AG04450 (cell line): ENCODE measurements around the gene VPS52. TPM values are rescaled to one million over a fixed set of nuclear protein-coding genes. Genes with fewer than 3 reads are reported as not detected.

Experiments
- CTCF ChIA-PET: fragments of 300-600, 350-600 bp; formaldehyde crosslinking; extraction: SDS; loops from one replicate; lab custom pipeline; 2022; ENCODE audit warnings: antibody characterized with exemption, inconsistent platforms; lab: Charles Lee
- POLR2A ChIA-PET: fragments of 350-600 bp; formaldehyde crosslinking; extraction: SDS; loops from one replicate; lab custom pipeline; 2021; ENCODE audit warnings: antibody characterized with exemption, inconsistent platforms; lab: Yijun Ruan, JAX
- DNase-seq: peaks from one replicate; pipeline ENCODE4 v3.0.0-alpha.2; 2011; ENCODE audit warnings: low read depth, low spot score
- H3K27ac ChIP-seq: one replicate; pipeline ENCODE4 v1.5.1; 2012; ENCODE audit warnings: low read depth, low read length, control low read depth
- H3K27me3 ChIP-seq: one replicate; pipeline ENCODE4 v1.6.0; 2012; ENCODE audit warnings: low read length; ENCODE audit not compliant: control insufficient read depth, insufficient read depth
- H3K4me3 ChIP-seq: 2 replicates; pipeline ENCODE4 v1.5.1; 2011; ENCODE audit warnings: mild to moderate bottlenecking, low read depth, low read length, control low read depth
- H3K9me3 ChIP-seq: 2 replicates; pipeline ENCODE4 v1.5.1; 2012; ENCODE audit warnings: low read length; ENCODE audit not compliant: control insufficient read depth, insufficient read depth
- CTCF ChIP-seq: IDR thresholded peaks from 2 replicates; pipeline ENCODE4 v1.5.1; 2011; ENCODE audit warnings: low read depth, low read length, control low read depth, inconsistent platforms
- polyA plus RNA-seq: library from polyadenylated mRNA; depleted of rRNA; stranded (reverse); fragments of >200 nt; gene quantifications from 2 replicates; pipeline ENCODE4 v1.2.3, GENCODE V29; 2011

The VPS52 gene
- polyA plus RNA-seq, 1 experiment, result 58.0 TPM

DNA sequence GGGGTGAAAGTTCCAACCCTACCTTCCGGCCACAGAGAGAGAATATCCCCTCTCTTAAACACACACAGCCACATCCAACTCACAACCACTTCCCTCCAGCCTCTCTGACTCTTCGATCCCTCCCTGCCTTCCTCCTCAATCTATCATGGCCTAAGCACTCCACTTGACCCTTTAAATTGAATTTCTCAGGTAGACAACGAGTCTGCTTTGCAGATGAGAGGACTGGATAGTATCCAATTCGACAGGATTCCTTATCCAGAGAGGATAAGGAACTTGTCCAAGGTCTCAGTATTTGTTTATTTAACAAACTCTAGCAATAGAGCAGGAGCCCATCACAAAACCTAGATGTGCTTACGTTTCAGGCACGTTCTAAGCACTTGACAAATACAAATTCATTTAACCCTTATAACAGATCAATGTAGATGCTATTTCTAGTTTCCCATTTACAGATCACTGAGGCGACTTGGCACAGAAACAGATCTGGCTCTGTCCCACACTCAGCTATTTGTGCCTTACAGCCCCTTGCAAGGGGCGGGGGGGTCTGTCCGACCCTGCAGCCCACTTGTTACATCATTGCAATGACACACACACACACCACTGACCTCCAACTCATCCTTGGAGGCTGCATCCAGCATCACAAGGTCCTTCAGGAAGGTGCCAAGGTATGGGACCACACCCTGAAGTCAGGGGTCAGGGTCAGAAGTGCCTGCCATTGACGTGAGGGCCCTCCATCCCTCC lies 22.6 kb upstream of the VPS52 start:
- DNase-seq, result no peak
- no peak for TF ChIP-seq CTCF
- Histone ChIP-seq H3K27me3 (no peaks in the 10 kb centered on the region), H3K9me3 (no peaks in the 10 kb centered on the region; the same call in 1 of the 2 replicates), H3K27ac (no peak overlapping the region), H3K4me3 (no peak overlapping the region)
- ChIA-PET CTCF (no interaction called here), POLR2A (no interaction called here)

DNA sequence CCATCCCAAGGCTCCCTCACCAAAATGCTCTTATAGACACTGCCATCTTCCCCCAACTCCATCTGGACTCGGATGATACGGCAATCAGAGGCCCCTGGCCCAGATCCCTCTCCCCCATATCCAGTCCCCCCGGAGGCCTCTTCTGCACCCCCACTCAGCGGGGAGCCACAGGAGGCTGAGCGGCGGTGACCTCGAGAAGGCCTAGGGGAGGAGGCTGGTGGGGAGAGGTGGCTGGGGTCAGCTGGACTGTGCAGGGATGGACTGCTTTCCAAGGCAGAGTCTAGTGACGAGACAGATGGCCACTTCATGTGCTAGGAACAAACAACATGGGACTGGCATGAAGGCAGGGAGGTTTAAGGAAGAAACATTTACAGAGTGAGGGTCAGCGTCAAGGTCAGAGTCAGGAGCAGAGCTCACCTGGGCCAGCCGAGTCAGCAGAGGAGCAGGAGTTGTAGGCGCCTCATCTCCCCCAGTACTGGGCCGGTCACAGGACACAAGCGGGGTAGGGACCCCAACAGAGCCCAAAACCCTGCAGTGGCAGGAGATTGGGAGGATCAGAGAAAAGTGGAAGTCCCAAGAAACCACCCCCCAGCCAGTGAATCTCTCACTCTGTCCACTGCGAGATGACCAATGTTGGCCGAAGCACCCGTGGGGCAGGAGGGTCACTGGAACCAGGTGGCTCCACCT lies 21.5 kb upstream of the VPS52 start:
- Histone ChIP-seq H3K9me3 (no peaks in the 10 kb centered on the region), H3K27ac (no peak overlapping the region), H3K4me3 (no peak overlapping the region), H3K27me3 (no peaks in the 10 kb centered on the region)
- no peak for DNase-seq
- ChIA-PET CTCF (no interaction called here), POLR2A (no interaction called here)
- no peak for TF ChIP-seq CTCF

- H3K9me3 ChIP-seq, result no peaks in the 10 kb centered on the region
- POLR2A ChIA-PET, result interaction anchor here (1.0 kb wide), 1 partner anchor 9 kb away, joined by 3 read pairs; no protein-coding TSS in a partner anchor
- no peak overlapping the region for H3K27ac ChIP-seq
- TF ChIP-seq CTCF, result no peak
- CTCF ChIA-PET, result interaction anchor here (0.6 to 2.6 kb wide), 4 partner anchors 9 to 100 kb away, joined by 3 to 11 read pairs (median 6); partner anchors contain the start of gene RGL2
- DNase-seq, result no peak
- H3K4me3 ChIP-seq, result peak overlapping the region; percentile 89
- no peaks in the 10 kb centered on the region for H3K27me3 ChIP-seq
These were observed 18.8 kb upstream of the VPS52 start for GRCh38 chr6:33290459-33290858.

- TF ChIP-seq CTCF, result no peak
- H3K4me3 ChIP-seq, result peak overlapping the region; percentile 89
- no peak for DNase-seq
- POLR2A ChIA-PET, result interaction anchor here (1.0 to 2.3 kb wide), 6 partner anchors 9 to 319 kb away, joined by 4 to 18 read pairs (median 12); partner anchors contain the start of genes B3GALT4, RGL2, RPS18 and VPS52
- no peak overlapping the region for H3K27ac ChIP-seq
- CTCF ChIA-PET, result interaction anchor here (0.6 to 2.6 kb wide), 4 partner anchors 9 to 101 kb away, joined by 3 to 11 read pairs (median 6); partner anchors contain the start of gene RGL2
- H3K27me3 ChIP-seq, result no peaks in the 10 kb centered on the region
- H3K9me3 ChIP-seq, result no peaks in the 10 kb centered on the region
These were observed 18.2 kb upstream of the VPS52 start for GRCh38 chr6:33289784-33290315.
